Measurements from ENCODE around the gene MSMP. TPM values are rescaled to one million over a fixed set of nuclear protein-coding genes. Genes with fewer than 3 reads are reported as not detected.

Gene MSMP
- total and polyA plus RNA-seq, 2 donors (not counting 3 experiments of a cell fraction or from before 2014, with no cell fraction given): 18.8 to 29.0 TPM

DNA sequence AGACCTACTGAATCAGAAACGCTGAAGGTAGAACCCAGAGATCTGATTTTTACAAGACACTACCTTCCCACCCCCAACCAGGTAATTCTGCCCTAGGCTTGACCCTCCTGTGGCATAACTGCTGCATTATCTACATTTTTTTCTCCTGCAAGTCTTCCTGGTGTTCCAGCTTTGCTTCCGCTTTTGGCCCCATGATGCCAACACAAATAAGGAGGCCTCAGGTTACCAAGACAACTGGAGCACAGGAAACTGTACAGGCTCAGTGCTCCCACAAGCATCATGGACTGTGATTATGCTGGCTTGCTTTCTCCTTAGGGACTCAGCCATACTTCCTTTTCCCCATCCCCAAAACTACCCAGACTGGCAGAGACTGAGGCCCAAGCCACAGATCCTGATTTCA lies 6.6 kb upstream of the MSMP start:
- CTCF ChIA-PET: interaction anchor here (1.0 to 7.2 kb wide), 14 partner anchors 9 to 122 kb away, joined by 3 to 62 read pairs (median 6); partner anchors contain the start of genes CREB3, GBA2, RGP1 and TLN1
- Histone ChIP-seq H3K79me2 (ENCODE audit: control insufficient read depth, insufficient read depth, low read length) (no peaks in the 10 kb centered on the region), H3K4me2 (ENCODE audit: insufficient read depth, low read length) (peak overlapping the region; percentile 76), H3K36me3 (ENCODE audit: control insufficient read depth in 2 of 2, extremely low read depth in 1 of 2, insufficient read depth in 2 of 2, low read length in 2 of 2) (no peaks in the 10 kb centered on the region), H3K9me3 (replicated peaks; ENCODE audit: control insufficient read depth, insufficient read depth, low read length) (no peaks in the 10 kb centered on the region), H2AFZ (ENCODE audit: low read depth, low read length) (no peak overlapping the region), H3K9ac (replicated peaks; ENCODE audit: extremely low read depth, insufficient read depth, low read length) (peak overlapping the region; percentile 54), H3K27ac (ENCODE audit: insufficient read depth, low read depth, low read length) (peak overlapping the region; percentile 76), H3K27me3 (ENCODE audit: control insufficient read depth in 2 of 2, insufficient read depth in 2 of 2, low read length in 2 of 2) (no peaks in the 10 kb centered on the region), H3K4me3 (replicated peaks in 1 of 3; ENCODE audit: insufficient read depth in 1 of 3, low read depth in 1 of 3, low read length in 3 of 3) (peak overlapping the region in 1 of 3 experiments; percentile 9), H3K4me1 (ENCODE audit: control insufficient read depth, extremely low read depth, insufficient read depth, low read length) (peaks cover 64% of the 10 kb centered on the region), H4K20me1 (replicated peaks; ENCODE audit: control insufficient read depth, extremely low read depth, insufficient read depth, low read length) (no peaks in the 10 kb centered on the region), H3K9me1 (replicated peaks; ENCODE audit: control insufficient read depth, extremely low read depth, insufficient read depth, low read length) (no peaks in the 10 kb centered on the region)
- DNase-seq (ENCODE audit: low read depth, low spot score) (peak; percentile 94), FAIRE-seq (peak; percentile 97)
- intact Hi-C loops (cut with micrococcal nuclease): loop anchor here (1.0 kb wide), 3 partner anchors 11 to 24 kb away; partner anchors contain the start of genes GBA2 and RGP1
- dilution Hi-C loops (cut with MboI; ENCODE audit: extremely low pct_ligation_motif_present, low sequenced_read_pairs): no loop called here
- BruUV-seq (replicated peaks): no TSS peak
- TF ChIP-seq FOS (IDR thresholded peaks at IDR 0.05; ENCODE audit: borderline replicate concordance, insufficient read depth, low read length) (peak; percentile 29), POLR2A (IDR thresholded peaks at IDR 0.05; ENCODE audit: low read depth, low read length) (peak; percentile 75), POLR2AphosphoS5 (IDR thresholded peaks at IDR 0.05; ENCODE audit: insufficient read depth, low read depth, low read length) (peak; percentile 92), CTCF (IDR thresholded peaks at IDR 0.05; ENCODE audit: extremely low read depth in 1 of 2, insufficient read depth in 1 of 2, low read depth in 1 of 2, low read length in 2 of 2) (no peak), JUN (IDR thresholded peaks at IDR 0.05; ENCODE audit: borderline replicate concordance, insufficient read depth, insufficient read length, low read depth) (peak; percentile 23), GATA2 (IDR thresholded peaks at IDR 0.05; ENCODE audit: insufficient read depth, insufficient read length, low read depth, low read length) (peak; percentile 91)
- POLR2A ChIA-PET: interaction anchor here (1.2 to 2.2 kb wide), 2 partner anchors 11 to 15 kb away, joined by 4 to 8 read pairs; no protein-coding TSS in a partner anchor
